Measurements from ENCODE around the gene ACSL5. TPM values are rescaled to one million over a fixed set of nuclear protein-coding genes. Genes with fewer than 3 reads are reported as not detected.

ACSL5 gene
- total RNA-seq, 1 experiment from 2014 or later, result 1.4 TPM

DNA sequence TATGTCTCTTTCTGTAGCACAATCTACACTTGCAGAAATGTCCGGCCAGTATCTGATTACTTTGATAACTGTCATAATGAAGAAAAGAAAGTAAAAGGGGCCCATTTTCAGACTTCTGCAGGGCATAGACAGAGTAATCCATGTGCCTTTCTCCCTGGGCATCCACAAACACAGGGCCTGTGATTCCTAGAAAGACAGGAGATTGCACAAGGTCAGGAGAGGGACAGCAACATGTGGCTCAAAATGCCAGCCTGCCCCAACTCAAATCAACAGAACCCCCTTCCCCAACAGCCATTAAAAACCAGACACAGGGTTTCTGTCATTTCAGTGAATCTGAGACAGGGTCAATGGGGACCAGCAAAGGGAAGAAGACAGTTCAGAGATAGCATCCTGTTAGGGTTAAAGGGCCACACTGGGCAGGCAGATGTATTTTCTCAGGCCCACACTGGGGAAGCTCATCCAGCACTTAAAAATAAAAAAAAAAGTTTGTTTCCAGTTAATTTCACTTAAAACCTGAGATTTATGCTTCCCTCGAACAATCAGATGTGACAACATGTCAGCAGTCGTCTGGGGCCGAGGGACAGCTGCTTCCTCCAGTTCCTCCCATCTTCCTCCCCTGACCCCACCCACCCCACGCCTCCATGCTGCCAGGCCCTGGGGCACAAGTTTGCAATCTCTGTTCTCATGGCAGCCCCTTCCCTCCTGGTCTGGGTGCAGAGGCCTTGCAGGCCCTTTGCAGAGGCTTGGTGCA, 30.7 kb upstream of the ACSL5 start:
- no peak overlapping the region for H3K9ac ChIP-seq (ENCODE audit: low read length)
- no peaks in the 10 kb centered on the region for H3K9me3 ChIP-seq (ENCODE audit: low read length)
- no peaks in the 10 kb centered on the region for H3K9me2 ChIP-seq (replicated peaks; ENCODE audit: low read length)
- no peak overlapping the region for H3K27ac ChIP-seq (ENCODE audit: low read length)
- no peaks in the 10 kb centered on the region for H3K79me2 ChIP-seq (ENCODE audit: low read length)
- ATAC-seq (no peak), DNase-seq (no peak)
- BruUV-seq (replicated peaks), result no TSS peak
- no peak overlapping the region for H3K4me2 ChIP-seq (ENCODE audit: low read length)
- CTCF ChIA-PET, result no interaction called here
- no peak overlapping the region for H3K4me3 ChIP-seq (ENCODE audit: low read length)
- H3K27me3 ChIP-seq (ENCODE audit: low read length), result no peaks in the 10 kb centered on the region
- no peaks in the 10 kb centered on the region for H4K20me1 ChIP-seq (ENCODE audit: low read length)
- H2AFZ ChIP-seq (ENCODE audit: low read length), result no peak overlapping the region
- intact Hi-C loops (cut with micrococcal nuclease), result no loop called here
- no peaks in the 10 kb centered on the region for H3K4me1 ChIP-seq (ENCODE audit: insufficient read depth, low read length)
- POLR2A ChIA-PET (ENCODE audit: unreplicated experiment), result no interaction called here
- TF ChIP-seq EZH2phosphoT487 (IDR thresholded peaks at IDR 0.05; ENCODE audit: borderline replicate concordance, low read length) (no peak), EZH2 (IDR thresholded peaks at IDR 0.05; ENCODE audit: low read length, unreplicated experiment) (no peak)
- TF ChIP-seq, protein P1, sequence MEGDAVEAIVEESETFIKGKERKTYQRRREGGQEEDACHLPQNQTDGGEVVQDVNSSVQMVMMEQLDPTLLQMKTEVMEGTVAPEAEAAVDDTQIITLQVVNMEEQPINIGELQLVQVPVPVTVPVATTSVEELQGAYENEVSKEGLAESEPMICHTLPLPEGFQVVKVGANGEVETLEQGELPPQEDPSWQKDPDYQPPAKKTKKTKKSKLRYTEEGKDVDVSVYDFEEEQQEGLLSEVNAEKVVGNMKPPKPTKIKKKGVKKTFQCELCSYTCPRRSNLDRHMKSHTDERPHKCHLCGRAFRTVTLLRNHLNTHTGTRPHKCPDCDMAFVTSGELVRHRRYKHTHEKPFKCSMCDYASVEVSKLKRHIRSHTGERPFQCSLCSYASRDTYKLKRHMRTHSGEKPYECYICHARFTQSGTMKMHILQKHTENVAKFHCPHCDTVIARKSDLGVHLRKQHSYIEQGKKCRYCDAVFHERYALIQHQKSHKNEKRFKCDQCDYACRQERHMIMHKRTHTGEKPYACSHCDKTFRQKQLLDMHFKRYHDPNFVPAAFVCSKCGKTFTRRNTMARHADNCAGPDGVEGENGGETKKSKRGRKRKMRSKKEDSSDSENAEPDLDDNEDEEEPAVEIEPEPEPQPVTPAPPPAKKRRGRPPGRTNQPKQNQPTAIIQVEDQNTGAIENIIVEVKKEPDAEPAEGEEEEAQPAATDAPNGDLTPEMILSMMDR (conservative IDR thresholded peaks at IDR 0.05; ENCODE audit: low read depth, low read length), result no peak
- no peaks in the 10 kb centered on the region for H3K36me3 ChIP-seq (ENCODE audit: low read depth, low read length)
- H3F3A ChIP-seq (ENCODE audit: low read length, unreplicated experiment), result no peaks in the 10 kb centered on the region

DNA sequence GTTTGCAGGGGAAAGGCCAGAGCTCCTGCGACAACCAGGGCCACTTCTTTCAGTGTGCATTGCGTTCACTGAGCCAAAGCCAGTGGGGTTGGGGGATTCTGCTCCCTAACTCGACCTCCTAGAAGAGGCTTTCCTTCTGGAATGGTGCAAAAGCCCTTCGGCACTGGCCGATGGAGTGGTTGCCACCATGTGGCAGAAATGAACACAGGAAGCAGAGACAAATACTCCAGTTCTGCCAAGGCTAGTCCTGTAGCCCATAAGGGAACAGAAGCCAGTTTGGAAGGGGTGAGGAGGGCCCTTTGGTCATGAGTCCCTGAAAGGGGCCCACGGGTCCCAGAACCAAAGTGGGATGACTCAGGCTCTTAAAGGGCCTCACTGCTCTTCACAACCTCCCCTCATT, 29.7 kb upstream of the ACSL5 start:
- no peaks in the 10 kb centered on the region for H3K79me2 ChIP-seq (ENCODE audit: low read length)
- intact Hi-C loops (cut with micrococcal nuclease), result no loop called here
- POLR2A ChIA-PET (ENCODE audit: unreplicated experiment), result no interaction called here
- CTCF ChIA-PET, result no interaction called here
- H3K27me3 ChIP-seq (ENCODE audit: low read length), result no peaks in the 10 kb centered on the region
- TF ChIP-seq EZH2phosphoT487 (IDR thresholded peaks at IDR 0.05; ENCODE audit: borderline replicate concordance, low read length) (no peak), EZH2 (IDR thresholded peaks at IDR 0.05; ENCODE audit: low read length, unreplicated experiment) (no peak)
- TF ChIP-seq, protein P1 (conservative IDR thresholded peaks at IDR 0.05; ENCODE audit: low read depth, low read length), result no peak
- no peak overlapping the region for H2AFZ ChIP-seq (ENCODE audit: low read length)
- H3K9ac ChIP-seq (ENCODE audit: low read length), result no peak overlapping the region
- H3K4me3 ChIP-seq (ENCODE audit: low read length), result no peak overlapping the region
- H3K36me3 ChIP-seq (ENCODE audit: low read depth, low read length), result no peaks in the 10 kb centered on the region
- BruUV-seq (replicated peaks), result no TSS peak
- H4K20me1 ChIP-seq (ENCODE audit: low read length), result no peaks in the 10 kb centered on the region
- H3K9me3 ChIP-seq (ENCODE audit: low read length), result no peaks in the 10 kb centered on the region
- H3F3A ChIP-seq (ENCODE audit: low read length, unreplicated experiment), result no peaks in the 10 kb centered on the region
- no peak overlapping the region for H3K4me2 ChIP-seq (ENCODE audit: low read length)
- DNase-seq (no peak), ATAC-seq (no peak)
- H3K4me1 ChIP-seq (ENCODE audit: insufficient read depth, low read length), result no peaks in the 10 kb centered on the region
- H3K27ac ChIP-seq (ENCODE audit: low read length), result no peak overlapping the region
- H3K9me2 ChIP-seq (replicated peaks; ENCODE audit: low read length), result no peaks in the 10 kb centered on the region

DNA sequence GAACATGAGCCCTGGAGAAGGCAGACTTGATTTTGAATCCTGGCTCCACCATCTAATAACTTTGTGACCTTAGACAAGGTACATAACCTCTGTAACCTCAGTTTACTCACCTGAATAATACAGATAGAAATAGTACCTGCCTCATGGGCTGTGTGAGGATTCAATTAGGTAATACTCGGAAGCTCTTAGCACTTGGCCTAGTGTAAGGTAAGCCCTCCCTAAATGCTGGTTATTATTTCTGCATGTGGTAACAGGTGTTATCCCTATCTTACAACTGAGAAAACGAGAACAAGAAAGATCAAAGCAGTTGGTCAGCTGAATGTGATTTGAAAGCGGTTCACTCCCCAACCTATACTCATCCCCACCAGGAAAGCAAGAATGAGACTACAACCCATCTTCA, 28.7 kb upstream of the ACSL5 start:
- Histone ChIP-seq H3K4me1 (ENCODE audit: insufficient read depth, low read length) (no peaks in the 10 kb centered on the region), H3K79me2 (ENCODE audit: low read length) (no peaks in the 10 kb centered on the region), H3K9ac (ENCODE audit: low read length) (no peak overlapping the region), H3F3A (ENCODE audit: low read length, unreplicated experiment) (no peaks in the 10 kb centered on the region), H3K9me2 (replicated peaks; ENCODE audit: low read length) (no peaks in the 10 kb centered on the region), H3K36me3 (ENCODE audit: low read depth, low read length) (no peaks in the 10 kb centered on the region), H3K9me3 (ENCODE audit: low read length) (no peaks in the 10 kb centered on the region), H4K20me1 (ENCODE audit: low read length) (no peaks in the 10 kb centered on the region), H3K4me2 (ENCODE audit: low read length) (no peak overlapping the region), H3K4me3 (ENCODE audit: low read length) (no peak overlapping the region), H2AFZ (ENCODE audit: low read length) (no peak overlapping the region), H3K27me3 (ENCODE audit: low read length) (no peaks in the 10 kb centered on the region), H3K27ac (ENCODE audit: low read length) (no peak overlapping the region)
- ATAC-seq, result no peak
- CTCF ChIA-PET, result no interaction called here
- no TSS peak for BruUV-seq (replicated peaks)
- TF ChIP-seq, protein P1 (conservative IDR thresholded peaks at IDR 0.05; ENCODE audit: low read depth, low read length), result no peak
- TF ChIP-seq EZH2 (IDR thresholded peaks at IDR 0.05; ENCODE audit: low read length, unreplicated experiment), result no peak
- no peak for TF ChIP-seq EZH2phosphoT487 (IDR thresholded peaks at IDR 0.05; ENCODE audit: borderline replicate concordance, low read length)
- POLR2A ChIA-PET (ENCODE audit: unreplicated experiment), result no interaction called here
- intact Hi-C loops (cut with micrococcal nuclease), result no loop called here
- DNase-seq, result no peak

All from PC-3 (cell line).